ENCODE measurements around the gene ACBD4. TPM values are rescaled to one million over a fixed set of nuclear protein-coding genes. Genes with fewer than 3 reads are reported as not detected.
A peak's percentile ranks its signal among the peaks of the same experiment; 100 is the strongest.

ACBD4 gene
- total RNA-seq, 1 donor from 2014 or later: 6.8 TPM

DNA sequence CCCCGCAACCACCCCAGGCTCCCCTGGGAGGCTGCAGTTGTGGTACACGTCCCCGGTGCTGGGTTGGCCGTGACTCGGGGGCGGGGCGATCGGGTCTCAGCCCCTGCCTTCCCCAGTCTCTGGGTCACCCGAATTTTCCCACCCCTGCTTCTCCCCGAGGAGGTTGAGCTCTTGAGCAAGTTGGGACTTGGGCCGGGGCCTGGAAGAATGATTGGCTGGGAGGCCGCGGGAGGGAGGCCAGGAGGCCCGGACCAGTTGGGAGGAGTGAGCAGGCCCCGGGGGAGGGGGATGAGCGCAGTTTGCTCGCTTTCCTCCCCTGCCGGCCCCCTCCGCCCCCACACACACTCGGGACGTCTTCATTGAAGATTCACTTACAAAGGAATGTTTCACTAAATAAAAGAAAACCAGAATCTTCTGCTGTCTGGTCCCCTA, 8.3 kb downstream of the ACBD4 start:
- Mint-ChIP-seq H3K27me3 (ENCODE audit: insufficient read depth, low read depth) (peaks cover 11% of the 10 kb centered on the region), H3K36me3 (no peaks in the 10 kb centered on the region), H3K4me1 (peaks cover 55% of the 10 kb centered on the region), H3K27ac (no peak overlapping the region), H3K4me3 (no peak overlapping the region), H3K9me3 (no peaks in the 10 kb centered on the region)
- H3K79me2 ChIP-seq (ENCODE audit: low read depth): peaks cover 15% of the 10 kb centered on the region
- TF ChIP-seq CTCF (IDR thresholded peaks at IDR 0.05): no peak
- no peak for TF ChIP-seq EZH2phosphoT487 (IDR thresholded peaks at IDR 0.05)
- no peak for TF ChIP-seq EZH2 (IDR thresholded peaks at IDR 0.05)
- peak overlapping the region; percentile 23 for H3K4me3 ChIP-seq
- H2AFZ ChIP-seq (replicated peaks): peak overlapping the region; percentile 23
- H3K9ac ChIP-seq: no peak overlapping the region
- peaks cover 39% of the 10 kb centered on the region for H3K4me1 ChIP-seq
- no peaks in the 10 kb centered on the region for H3K36me3 ChIP-seq
- no peaks in the 10 kb centered on the region for H3K9me3 ChIP-seq (ENCODE audit: low read depth)
- H3F3A ChIP-seq (ENCODE audit: low read depth): peaks cover 74% of the 10 kb centered on the region
- H3K27me3 ChIP-seq: peaks cover 7% of the 10 kb centered on the region
- peak; percentile 55 for DNase-seq (ENCODE audit: low spot score)
- H3K4me2 ChIP-seq: peak overlapping the region; percentile 68
- H3K27ac ChIP-seq: no peak overlapping the region
- peaks cover 1% of the 10 kb centered on the region for H4K20me1 ChIP-seq (ENCODE audit: low read depth)

DNA sequence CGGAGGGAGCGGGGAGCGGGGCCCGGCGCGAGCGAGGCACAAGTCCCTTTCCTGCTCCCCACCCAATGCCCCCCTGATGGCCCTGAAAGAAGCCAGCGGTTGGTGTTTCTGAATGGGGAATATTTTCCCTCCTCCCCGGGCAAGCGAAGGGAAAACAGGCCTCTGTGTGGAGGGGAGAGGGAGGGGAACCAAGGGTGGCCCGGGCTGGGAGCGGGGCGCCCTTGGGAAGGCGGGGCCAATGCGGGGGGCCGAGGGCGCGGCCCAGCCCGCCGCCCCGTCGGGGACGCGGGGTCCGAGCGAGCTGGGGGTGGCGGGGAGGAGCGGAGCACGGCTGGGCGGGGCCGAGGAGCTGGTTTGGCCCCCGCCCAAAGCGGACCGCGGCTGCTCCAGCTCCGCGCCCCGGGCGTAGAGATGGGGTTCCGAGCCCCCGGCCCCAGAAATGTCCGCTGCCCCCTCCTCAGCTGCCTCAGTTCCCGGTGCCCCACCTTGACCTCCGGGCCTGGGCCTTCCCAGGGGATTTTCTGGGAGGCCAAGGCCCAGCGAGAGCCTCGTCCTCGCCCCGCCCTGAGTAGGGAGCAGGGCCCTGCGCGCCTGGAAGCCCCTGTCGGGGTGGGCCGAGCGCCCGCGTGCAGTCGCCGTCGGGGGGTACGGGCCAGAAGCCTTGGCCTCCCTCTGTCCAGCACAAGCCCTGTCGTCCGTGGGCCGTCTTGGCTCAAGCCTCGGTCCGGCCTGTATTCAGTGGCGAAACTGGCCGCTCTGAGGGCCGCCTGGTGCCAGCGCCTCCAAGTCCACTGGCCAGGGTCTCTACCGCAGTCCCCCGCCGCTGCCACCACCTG, 8.9 kb downstream of the ACBD4 start:
- no peaks in the 10 kb centered on the region for H3K9me3 ChIP-seq (ENCODE audit: low read depth)
- peak; percentile 43 for DNase-seq (ENCODE audit: low spot score)
- Mint-ChIP-seq H3K4me1 (peaks cover 50% of the 10 kb centered on the region), H3K27me3 (ENCODE audit: insufficient read depth, low read depth) (peaks cover 11% of the 10 kb centered on the region), H3K27ac (no peak overlapping the region), H3K9me3 (no peaks in the 10 kb centered on the region), H3K4me3 (no peak overlapping the region), H3K36me3 (no peaks in the 10 kb centered on the region)
- peaks cover 6% of the 10 kb centered on the region for H4K20me1 ChIP-seq (ENCODE audit: low read depth)
- H3K36me3 ChIP-seq: no peaks in the 10 kb centered on the region
- peak overlapping the region; percentile 68 for H3K4me2 ChIP-seq
- H3K27ac ChIP-seq: no peak overlapping the region
- H3K4me1 ChIP-seq: peaks cover 33% of the 10 kb centered on the region
- peaks cover 74% of the 10 kb centered on the region for H3F3A ChIP-seq (ENCODE audit: low read depth)
- H3K9ac ChIP-seq: no peak overlapping the region
- H3K27me3 ChIP-seq: peaks cover 7% of the 10 kb centered on the region
- peak overlapping the region; percentile 23 for H2AFZ ChIP-seq (replicated peaks)
- peaks cover 21% of the 10 kb centered on the region for H3K79me2 ChIP-seq (ENCODE audit: low read depth)
- H3K4me3 ChIP-seq: peak overlapping the region; percentile 23
- TF ChIP-seq EZH2 (IDR thresholded peaks at IDR 0.05) (peak; percentile 39), EZH2phosphoT487 (IDR thresholded peaks at IDR 0.05) (no peak), CTCF (IDR thresholded peaks at IDR 0.05) (no peak)

DNA sequence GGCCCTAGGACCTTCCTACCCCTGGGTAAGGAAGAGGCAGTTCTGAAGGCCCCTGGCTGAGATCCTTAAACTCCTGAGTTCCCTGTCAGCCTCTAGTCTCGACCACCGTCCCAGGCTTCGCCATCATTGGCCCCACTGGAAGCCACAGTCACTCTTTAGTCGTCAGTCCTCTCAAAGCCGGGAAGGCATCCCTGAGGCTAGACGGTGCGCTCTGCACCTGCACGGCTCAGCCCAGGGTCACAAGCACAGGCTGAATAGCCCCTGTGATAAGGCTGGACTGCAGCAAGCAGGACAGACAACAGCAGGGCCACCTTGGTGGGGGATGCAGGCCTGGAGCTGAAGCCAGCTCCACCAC, 9.5 kb downstream of the ACBD4 start:
- no peak overlapping the region for H3K27ac ChIP-seq
- peaks cover 27% of the 10 kb centered on the region for H3K4me1 ChIP-seq
- H3K9ac ChIP-seq: no peak overlapping the region
- no peak overlapping the region for H2AFZ ChIP-seq (replicated peaks)
- Mint-ChIP-seq H3K27ac (no peak overlapping the region), H3K4me3 (peak overlapping the region; percentile 50), H3K4me1 (peaks cover 47% of the 10 kb centered on the region), H3K9me3 (no peaks in the 10 kb centered on the region), H3K36me3 (no peaks in the 10 kb centered on the region), H3K27me3 (ENCODE audit: insufficient read depth, low read depth) (peaks cover 11% of the 10 kb centered on the region)
- peak overlapping the region; percentile 68 for H3K4me2 ChIP-seq
- peaks cover 73% of the 10 kb centered on the region for H3F3A ChIP-seq (ENCODE audit: low read depth)
- no peak for DNase-seq (ENCODE audit: low spot score)
- peaks cover 27% of the 10 kb centered on the region for H3K79me2 ChIP-seq (ENCODE audit: low read depth)
- H3K27me3 ChIP-seq: peaks cover 7% of the 10 kb centered on the region
- H3K4me3 ChIP-seq: no peak overlapping the region
- no peaks in the 10 kb centered on the region for H3K36me3 ChIP-seq
- H3K9me3 ChIP-seq (ENCODE audit: low read depth): no peaks in the 10 kb centered on the region
- H4K20me1 ChIP-seq (ENCODE audit: low read depth): peaks cover 12% of the 10 kb centered on the region
- TF ChIP-seq CTCF (IDR thresholded peaks at IDR 0.05): no peak
- no peak for TF ChIP-seq EZH2 (IDR thresholded peaks at IDR 0.05)
- TF ChIP-seq EZH2phosphoT487 (IDR thresholded peaks at IDR 0.05): no peak
